NCI-H345 treated with DMSO at 0.1 percent for 48 hours (cell line): ENCODE results near the gene PRELP.
A peak's percentile ranks its signal among the peaks of the same experiment; 100 is the strongest.
"Not testable (repeated sequence)": the region's sequence is repeated elsewhere in the genome, so short reads cannot be mapped to it uniquely, and the experiment has no call there.

Experiments used
- DNase-seq: peaks from one replicate; lab custom pipeline; 2025; ENCODE audit not compliant: unreplicated experiment; lab: John Stamatoyannopoulos, UW

The PRELP gene

GRCh38 chr1:203475012-203475981, at the start of gene PRELP:
Gene PRELP, plus strand, starts transcription at chr1:203475806. Its CDS starts 7,379 bp downstream, at chr1:203483185.
- no peak for DNase-seq

DNA sequence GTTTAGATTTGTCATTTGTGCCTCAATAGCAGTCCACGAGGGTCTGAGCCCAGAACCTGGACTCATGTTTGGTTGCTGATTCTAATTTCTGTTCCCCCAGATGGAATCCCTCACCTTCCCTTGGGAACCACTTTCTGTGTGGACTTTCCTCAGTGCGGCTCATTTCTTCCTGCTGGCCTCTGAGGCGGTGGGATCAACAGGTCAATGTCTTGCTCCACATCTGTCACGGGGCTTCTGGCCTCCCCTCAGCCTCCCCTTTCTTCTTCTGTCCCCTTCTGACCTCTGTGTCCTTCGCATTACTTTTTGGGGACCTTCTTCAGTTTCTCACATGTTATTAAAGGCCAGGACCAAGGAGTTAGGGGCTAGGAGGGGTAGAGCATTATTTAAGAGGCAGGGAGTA, 49.2 kb upstream of the PRELP start:
- no peak for DNase-seq

DNA sequence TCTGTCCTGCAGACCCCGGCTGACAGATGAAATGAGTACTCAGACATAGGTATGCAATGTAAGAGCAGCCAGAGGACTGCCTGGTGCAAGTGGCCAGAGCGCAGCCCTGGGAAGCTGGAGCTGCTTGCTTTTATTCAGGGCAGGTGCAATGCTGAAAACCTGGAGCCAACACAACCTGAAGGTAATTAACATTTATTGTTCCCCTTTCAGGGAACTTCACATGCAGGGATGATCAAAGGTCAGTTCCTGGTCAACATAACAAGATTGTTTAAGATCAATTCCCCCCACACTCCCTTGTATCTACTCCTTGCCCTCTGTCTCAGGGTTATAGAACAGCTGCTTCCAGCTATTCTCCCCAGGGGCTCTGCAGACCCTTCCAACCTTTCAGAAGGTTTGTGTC, 48.7 kb upstream of the PRELP start:
- DNase-seq = no peak

DNA sequence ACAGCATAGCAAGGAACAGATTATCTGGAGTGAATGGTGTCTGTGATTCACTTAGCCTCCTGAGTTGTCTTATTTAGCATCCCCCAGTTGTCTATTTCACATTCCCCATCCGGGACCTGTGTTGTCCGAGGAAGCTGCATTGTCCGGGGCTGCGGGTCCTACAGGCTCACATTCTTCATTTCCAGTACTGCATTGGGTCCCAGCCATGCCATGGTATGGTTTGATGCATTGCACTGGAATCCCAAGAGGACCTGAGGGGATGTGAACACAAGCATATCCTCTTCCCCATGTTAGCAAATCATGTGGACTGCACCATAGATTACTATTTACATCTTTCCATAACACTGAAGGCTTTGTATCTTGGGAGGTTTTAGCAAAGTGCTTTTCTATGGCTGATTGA, 48.2 kb upstream of the PRELP start:
- no peak for DNase-seq

- peak; percentile 61 for DNase-seq
Observed at GRCh38 chr1:203428981-203429599, 46.5 kb upstream of the PRELP start.

DNA sequence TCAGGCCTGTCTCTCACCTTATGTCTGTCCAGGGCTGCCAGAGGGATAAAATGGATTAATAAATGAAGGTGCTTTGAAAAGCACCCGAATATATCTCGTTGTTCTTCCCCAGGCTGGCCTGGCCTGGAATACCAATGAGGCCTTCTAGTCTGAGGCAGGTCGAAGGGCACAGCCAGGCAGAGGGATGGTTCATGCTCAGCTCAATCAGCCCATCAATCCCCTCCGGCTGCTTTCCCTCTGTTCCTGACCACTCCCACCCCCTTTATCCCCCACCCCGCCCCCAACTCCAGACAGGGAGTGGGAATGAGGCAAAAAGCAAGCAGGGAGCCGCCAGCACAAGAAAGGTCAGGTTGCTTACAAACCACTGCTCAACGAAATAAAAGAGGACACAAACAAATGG, 40.0 kb upstream of the PRELP start:
- no peak for DNase-seq

GRCh38 chr1:203437696-203438315, 37.8 kb upstream of the PRELP start:
- DNase-seq = no peak

DNA sequence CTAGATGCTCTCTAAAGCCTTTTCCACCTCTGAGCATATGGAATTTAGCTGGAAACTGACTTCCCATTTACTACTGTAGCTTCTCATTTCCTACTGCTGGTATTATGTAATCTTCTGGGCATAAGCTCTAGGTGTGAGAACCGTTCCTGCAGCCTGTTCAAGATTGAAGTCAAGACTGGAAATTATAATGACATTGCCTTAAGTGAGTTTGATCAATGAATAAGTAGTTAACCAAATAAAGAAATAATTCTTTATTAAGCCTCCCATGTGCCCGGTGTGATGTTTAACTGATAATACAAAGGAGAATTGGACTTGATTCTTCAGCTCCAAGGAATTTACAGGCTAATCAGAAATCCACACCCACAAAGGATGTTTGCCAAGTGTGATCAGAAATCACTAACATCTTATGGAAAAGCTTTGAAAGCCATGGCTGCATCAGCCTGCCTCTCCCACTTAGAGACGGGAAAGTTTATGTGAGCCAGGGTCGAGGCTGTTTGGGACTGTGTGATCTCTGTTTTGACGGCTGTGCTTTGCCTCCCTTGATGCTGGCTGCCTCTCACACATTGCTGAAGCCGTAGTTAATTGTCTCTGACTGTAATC, 36.4 kb upstream of the PRELP start:
- no peak for DNase-seq

DNA sequence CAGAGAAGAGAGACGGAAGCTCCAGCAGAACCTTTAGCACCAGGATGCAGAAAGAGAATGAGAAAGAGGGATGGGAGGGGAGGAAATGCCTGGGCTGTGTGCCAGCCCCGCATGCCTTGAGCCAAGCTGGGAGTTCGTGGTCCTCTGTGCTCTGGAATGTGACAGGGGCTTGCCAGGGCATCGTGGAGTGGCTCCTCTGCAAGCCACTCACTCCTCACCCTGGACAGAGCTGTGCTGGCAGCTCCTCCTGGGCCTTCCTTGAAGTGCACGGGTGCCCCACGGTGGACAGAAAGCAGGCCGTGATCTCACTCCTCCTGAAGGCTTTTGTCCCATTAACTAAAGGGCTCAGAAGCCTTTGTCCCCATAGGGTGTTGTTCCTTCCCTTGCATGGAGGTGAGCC, 34.8 kb upstream of the PRELP start:
- DNase-seq = no peak

GRCh38 chr1:203441766-203442165, 33.8 kb upstream of the PRELP start:
- no peak for DNase-seq

DNA sequence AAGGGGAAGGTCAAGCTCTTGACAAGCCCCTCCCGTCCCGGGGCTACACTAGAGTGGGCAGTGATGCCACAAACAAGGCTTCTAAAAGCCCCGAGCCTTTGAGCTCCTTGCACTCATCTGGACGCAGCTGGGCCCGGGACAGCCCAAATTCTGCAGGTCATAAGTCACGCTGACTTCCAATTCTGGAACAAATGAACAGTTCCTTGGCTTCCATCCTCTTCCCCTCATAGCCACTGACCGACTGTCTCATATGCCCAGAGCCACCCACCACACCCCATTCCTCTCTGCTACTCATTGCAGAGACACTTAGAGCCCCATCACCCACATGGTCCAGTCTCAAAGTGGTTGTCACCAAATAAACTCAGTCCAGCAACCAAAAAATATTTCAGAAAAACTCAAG, 32.8 kb upstream of the PRELP start:
- no peak for DNase-seq

GRCh38 chr1:203443296-203443695, 32.3 kb upstream of the PRELP start:
- no peak for DNase-seq

DNA sequence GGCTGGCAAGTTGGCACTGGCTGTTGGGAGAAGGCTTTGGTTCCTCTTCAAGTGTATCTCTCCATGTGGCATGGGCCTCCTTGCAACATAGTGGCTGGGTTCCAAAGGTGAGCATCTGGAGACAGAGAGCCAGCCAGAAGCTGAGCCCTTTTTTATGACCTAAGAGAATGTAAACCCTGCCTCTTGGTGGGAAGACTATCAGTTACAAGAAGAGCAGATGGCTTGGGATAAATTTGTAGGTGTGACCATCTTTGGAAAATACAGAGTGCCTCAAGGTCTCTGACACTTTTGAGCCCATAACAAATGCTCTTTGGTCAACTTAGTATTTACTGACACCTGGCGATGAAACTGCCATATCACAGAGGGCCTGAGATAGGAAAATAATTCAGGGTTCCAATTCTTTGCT, 31.4 kb upstream of the PRELP start:
- DNase-seq = no peak

DNA sequence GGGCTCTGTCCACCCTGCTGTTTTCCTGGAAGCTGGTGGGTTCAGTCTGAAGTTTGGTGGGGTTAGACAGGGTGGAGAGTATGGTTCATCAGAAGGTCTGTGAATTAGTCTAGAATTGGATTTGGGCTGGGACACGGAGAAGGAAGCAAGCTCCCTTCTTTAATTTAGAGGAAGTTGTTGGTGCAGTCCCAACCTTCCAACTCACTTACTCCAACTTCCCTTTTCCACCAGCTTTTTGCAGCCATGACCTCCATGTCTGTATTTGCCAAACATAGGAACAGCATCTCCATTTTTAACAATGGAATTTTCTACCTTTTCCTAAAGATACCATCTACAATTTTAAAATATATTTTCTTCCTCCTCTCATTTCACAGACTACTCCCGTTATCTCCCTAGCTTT, 28.5 kb upstream of the PRELP start:
- DNase-seq = no peak

- not testable (repeated sequence) for DNase-seq
Observed at GRCh38 chr1:203447598-203447997, 28.0 kb upstream of the PRELP start.

DNA sequence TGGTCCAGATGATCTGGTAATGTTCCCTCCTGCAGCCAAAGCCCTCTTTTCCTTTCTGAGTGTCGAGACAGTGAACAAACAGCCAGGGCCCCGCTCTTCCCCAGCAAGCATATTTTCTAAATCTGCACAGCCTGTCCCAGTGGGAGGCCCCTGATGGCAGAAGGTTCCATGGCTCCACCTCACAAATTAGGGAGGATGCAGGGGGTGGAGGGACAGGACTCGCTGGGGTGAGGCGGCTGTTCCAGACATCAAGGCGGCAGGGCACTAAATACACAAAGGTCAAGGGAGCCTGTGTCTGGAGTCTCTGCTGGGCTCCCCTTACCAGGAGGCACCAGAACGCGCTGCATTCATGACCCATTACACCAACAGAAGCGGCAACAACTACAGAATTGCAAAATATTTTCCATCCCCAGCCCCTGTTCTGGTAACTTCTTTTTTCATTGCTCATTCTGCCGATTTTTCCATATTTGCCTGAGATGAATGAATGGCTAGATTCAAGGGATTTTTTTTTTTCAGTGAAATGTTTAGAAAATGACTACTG, 27.0 kb upstream of the PRELP start:
- no peak for DNase-seq

- no peak for DNase-seq
Observed at GRCh38 chr1:203450001-203450400, 25.6 kb upstream of the PRELP start.

GRCh38 chr1:203450479-203451149, 25.0 kb upstream of the PRELP start:
- DNase-seq = no peak

GRCh38 chr1:203451836-203452784, 23.5 kb upstream of the PRELP start:
- DNase-seq = no peak

GRCh38 chr1:203453016-203453415, 22.6 kb upstream of the PRELP start:
- no peak for DNase-seq
